ENCODE measurements around the gene LRRC59. TPM values are rescaled to one million over a fixed set of nuclear protein-coding genes. Genes with fewer than 3 reads are reported as not detected.
"Not testable (repeated sequence)": the region's sequence is repeated elsewhere in the genome, so short reads cannot be mapped to it uniquely, and the experiment has no call there.

LRRC59 gene
- total RNA-seq, 1 donor from 2014 or later, result 185 TPM

- no peak overlapping the region for H2AFZ ChIP-seq (ENCODE audit: low read depth, low read length)
- DNase-seq (ENCODE audit: low read depth), result no peak
- H3K9me3 Mint-ChIP-seq (ENCODE audit: unreplicated experiment), result no peaks in the 10 kb centered on the region
- peaks cover 22% of the 10 kb centered on the region for H3K4me1 ChIP-seq (ENCODE audit: insufficient read depth, low read length)
- peaks cover 7% of the 10 kb centered on the region for H3K36me3 Mint-ChIP-seq (ENCODE audit: low read depth, unreplicated experiment)
- FAIRE-seq, result no peak
- H3K79me2 ChIP-seq (ENCODE audit: insufficient read depth, low read length), result no peaks in the 10 kb centered on the region
- H3K27me3 Mint-ChIP-seq (ENCODE audit: low read depth, unreplicated experiment), result no peaks in the 10 kb centered on the region
- H3K36me3 ChIP-seq (ENCODE audit: insufficient read depth, low read length), result peaks cover 2% of the 10 kb centered on the region
- H4K20me1 ChIP-seq (ENCODE audit: insufficient read depth, low read length), result peaks cover 9% of the 10 kb centered on the region
- no peak overlapping the region for H3K4me3 ChIP-seq (ENCODE audit: insufficient read depth, low read depth, low read length)
- H3K27ac Mint-ChIP-seq (ENCODE audit: unreplicated experiment), result no peak overlapping the region
- no peaks in the 10 kb centered on the region for H3K27me3 ChIP-seq (ENCODE audit: insufficient read depth, low read length)
- H3K9me3 ChIP-seq (ENCODE audit: insufficient read depth, low read depth, low read length), result no peaks in the 10 kb centered on the region
- H3K4me1 Mint-ChIP-seq (ENCODE audit: low read depth, unreplicated experiment), result peaks cover 15% of the 10 kb centered on the region
- H3K4me3 Mint-ChIP-seq (ENCODE audit: unreplicated experiment), result no peak overlapping the region
- H3K27ac ChIP-seq (ENCODE audit: low read depth, low read length), result no peak overlapping the region
- H3K9ac ChIP-seq (ENCODE audit: low read length), result no peak overlapping the region
- no peak for TF ChIP-seq CTCF (IDR thresholded peaks at IDR 0.05; ENCODE audit: insufficient read depth, low read depth, low read length)
- no peak for TF ChIP-seq EZH2 (IDR thresholded peaks at IDR 0.05; ENCODE audit: insufficient read depth, low read length)
- no peak overlapping the region for H3K4me2 ChIP-seq (ENCODE audit: low read length)
Measured at GRCh38 chr17:50428831-50429424, 31.6 kb upstream of the LRRC59 start.

- Mint-ChIP-seq H3K4me3 (ENCODE audit: unreplicated experiment) (peak overlapping the region; percentile 72), H3K4me1 (ENCODE audit: low read depth, unreplicated experiment) (peaks cover 21% of the 10 kb centered on the region)
- H3K27me3 ChIP-seq (ENCODE audit: insufficient read depth, low read length); H3K27ac ChIP-seq (ENCODE audit: low read depth, low read length); H3K9me3 Mint-ChIP-seq (ENCODE audit: unreplicated experiment); H3K9me3 ChIP-seq (ENCODE audit: insufficient read depth, low read depth, low read length); H3K36me3 Mint-ChIP-seq (ENCODE audit: low read depth, unreplicated experiment); H3K36me3 ChIP-seq (ENCODE audit: insufficient read depth, low read length); FAIRE-seq; H4K20me1 ChIP-seq (ENCODE audit: insufficient read depth, low read length); H3K79me2 ChIP-seq (ENCODE audit: insufficient read depth, low read length); H3K27ac Mint-ChIP-seq (ENCODE audit: unreplicated experiment); DNase-seq (ENCODE audit: low read depth); H3K27me3 Mint-ChIP-seq (ENCODE audit: low read depth, unreplicated experiment); H3K9ac ChIP-seq (ENCODE audit: low read length); H2AFZ ChIP-seq (ENCODE audit: low read depth, low read length); H3K4me3 ChIP-seq (ENCODE audit: insufficient read depth, low read depth, low read length); H3K4me2 ChIP-seq (ENCODE audit: low read length): not testable (repeated sequence)
- peaks cover 27% of the 10 kb centered on the region for H3K4me1 ChIP-seq (ENCODE audit: insufficient read depth, low read length)
Measured at GRCh38 chr17:50428126-50428525, 30.8 kb upstream of the LRRC59 start.

- Histone ChIP-seq H3K9ac (ENCODE audit: low read length) (peak overlapping the region; percentile 82), H3K27ac (ENCODE audit: low read depth, low read length) (no peak overlapping the region), H2AFZ (ENCODE audit: low read depth, low read length) (peak overlapping the region; percentile 35), H3K4me3 (ENCODE audit: insufficient read depth, low read depth, low read length) (peak overlapping the region; percentile 57), H3K9me3 (ENCODE audit: insufficient read depth, low read depth, low read length) (no peaks in the 10 kb centered on the region), H3K79me2 (ENCODE audit: insufficient read depth, low read length) (no peaks in the 10 kb centered on the region), H3K36me3 (ENCODE audit: insufficient read depth, low read length) (peaks cover 2% of the 10 kb centered on the region), H3K4me2 (ENCODE audit: low read length) (peak overlapping the region; percentile 89), H4K20me1 (ENCODE audit: insufficient read depth, low read length) (peaks cover 3% of the 10 kb centered on the region), H3K27me3 (ENCODE audit: insufficient read depth, low read length) (no peaks in the 10 kb centered on the region), H3K4me1 (ENCODE audit: insufficient read depth, low read length) (peaks cover 27% of the 10 kb centered on the region)
- Mint-ChIP-seq H3K36me3 (ENCODE audit: low read depth, unreplicated experiment) (peaks cover 7% of the 10 kb centered on the region), H3K27me3 (ENCODE audit: low read depth, unreplicated experiment) (no peaks in the 10 kb centered on the region), H3K4me3 (ENCODE audit: unreplicated experiment) (peak overlapping the region; percentile 87), H3K9me3 (ENCODE audit: unreplicated experiment) (no peaks in the 10 kb centered on the region), H3K27ac (ENCODE audit: unreplicated experiment) (peak overlapping the region; percentile 47), H3K4me1 (ENCODE audit: low read depth, unreplicated experiment) (peaks cover 21% of the 10 kb centered on the region)
- TF ChIP-seq EZH2 (IDR thresholded peaks at IDR 0.05; ENCODE audit: insufficient read depth, low read length), result no peak
- TF ChIP-seq CTCF (IDR thresholded peaks at IDR 0.05; ENCODE audit: insufficient read depth, low read depth, low read length), result no peak
- no peak for FAIRE-seq
- DNase-seq (ENCODE audit: low read depth), result no peak
Measured at GRCh38 chr17:50426814-50427787, 29.8 kb upstream of the LRRC59 start.
